ENCODE measurements around the gene PIM1. TPM values are rescaled to one million over a fixed set of nuclear protein-coding genes. Genes with fewer than 3 reads are reported as not detected.
"Not testable (repeated sequence)": the region's sequence is repeated elsewhere in the genome, so short reads cannot be mapped to it uniquely, and the experiment has no call there.

PIM1 gene
- total RNA-seq, 2 experiments from 2014 or later: 432 to 449 TPM

GRCh38 chr6:37173493-37174195 lies 3.7 kb downstream of the PIM1 start:
- ChIA-PET CTCF (interaction anchor here (0.9 to 18.8 kb wide), 11 partner anchors 9 to 288 kb away, joined by 3 to 584 read pairs (median 10); partner anchors contain the start of gene C6orf89), POLR2A (interaction anchor here (1.3 to 11.4 kb wide), 7 partner anchors 9 to 149 kb away, joined by 7 to 574 read pairs (median 128); no protein-coding TSS in a partner anchor)
- Mint-ChIP-seq H3K27ac (peak overlapping the region; percentile 99), H3K4me1 (ENCODE audit: low read depth) (peaks cover 55% of the 10 kb centered on the region), H3K4me3 (peak overlapping the region; percentile 100), H3K36me3 (ENCODE audit: low read depth) (peaks cover 78% of the 10 kb centered on the region), H3K27me3 (ENCODE audit: low read depth) (no peaks in the 10 kb centered on the region), H3K9me3 (ENCODE audit: insufficient read depth) (no peaks in the 10 kb centered on the region)
- ATAC-seq: no peak
- DNase-seq: peak; percentile 64

GRCh38 chr6:37174196-37174514 lies 4.2 kb downstream of the PIM1 start:
- H3K9me3 Mint-ChIP-seq (ENCODE audit: insufficient read depth): no peaks in the 10 kb centered on the region
- peaks cover 50% of the 10 kb centered on the region for H3K4me1 Mint-ChIP-seq (ENCODE audit: low read depth)
- CTCF ChIA-PET: interaction anchor here (2.1 to 18.8 kb wide), 8 partner anchors 14 to 289 kb away, joined by 7 to 584 read pairs (median 88); partner anchors contain the start of gene C6orf89
- POLR2A ChIA-PET: interaction anchor here (1.3 to 11.4 kb wide), 7 partner anchors 8 to 149 kb away, joined by 7 to 574 read pairs (median 128); no protein-coding TSS in a partner anchor
- no peaks in the 10 kb centered on the region for H3K27me3 Mint-ChIP-seq (ENCODE audit: low read depth)
- peaks cover 78% of the 10 kb centered on the region for H3K36me3 Mint-ChIP-seq (ENCODE audit: low read depth)
- ATAC-seq (no peak), DNase-seq (no peak)
- peak overlapping the region; percentile 99 for H3K27ac Mint-ChIP-seq
- H3K4me3 Mint-ChIP-seq: peak overlapping the region; percentile 100

DNA sequence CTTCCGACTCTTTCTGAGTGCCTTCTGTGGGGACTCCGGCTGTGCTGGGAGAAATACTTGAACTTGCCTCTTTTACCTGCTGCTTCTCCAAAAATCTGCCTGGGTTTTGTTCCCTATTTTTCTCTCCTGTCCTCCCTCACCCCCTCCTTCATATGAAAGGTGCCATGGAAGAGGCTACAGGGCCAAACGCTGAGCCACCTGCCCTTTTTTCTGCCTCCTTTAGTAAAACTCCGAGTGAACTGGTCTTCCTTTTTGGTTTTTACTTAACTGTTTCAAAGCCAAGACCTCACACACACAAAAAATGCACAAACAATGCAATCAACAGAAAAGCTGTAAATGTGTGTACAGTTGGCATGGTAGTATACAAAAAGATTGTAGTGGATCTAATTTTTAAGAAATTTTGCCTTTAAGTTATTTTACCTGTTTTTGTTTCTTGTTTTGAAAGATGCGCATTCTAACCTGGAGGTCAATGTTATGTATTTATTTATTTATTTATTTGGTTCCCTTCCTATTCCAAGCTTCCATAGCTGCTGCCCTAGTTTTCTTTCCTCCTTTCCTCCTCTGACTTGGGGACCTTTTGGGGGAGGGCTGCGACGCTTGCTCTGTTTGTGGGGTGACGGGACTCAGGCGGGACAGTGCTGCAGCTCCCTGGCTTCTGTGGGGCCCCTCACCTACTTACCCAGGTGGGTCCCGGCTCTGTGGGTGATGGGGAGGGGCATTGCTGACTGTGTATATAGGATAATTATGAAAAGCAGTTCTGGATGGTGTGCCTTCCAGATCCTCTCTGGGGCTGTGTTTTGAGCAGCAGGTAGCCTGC lies 4.8 kb downstream of the PIM1 start:
- ATAC-seq (no peak), DNase-seq (no peak)
- peaks cover 78% of the 10 kb centered on the region for H3K36me3 Mint-ChIP-seq (ENCODE audit: low read depth)
- peaks cover 49% of the 10 kb centered on the region for H3K4me1 Mint-ChIP-seq (ENCODE audit: low read depth)
- peak overlapping the region; percentile 100 for H3K4me3 Mint-ChIP-seq
- POLR2A ChIA-PET: interaction anchor here (0.9 to 11.4 kb wide), 9 partner anchors 8 to 150 kb away, joined by 4 to 574 read pairs (median 74); no protein-coding TSS in a partner anchor
- peak overlapping the region; percentile 99 for H3K27ac Mint-ChIP-seq
- CTCF ChIA-PET: interaction anchor here (1.4 to 18.8 kb wide), 5 partner anchors 14 to 149 kb away, joined by 3 to 584 read pairs (median 148); no protein-coding TSS in a partner anchor
- no peaks in the 10 kb centered on the region for H3K9me3 Mint-ChIP-seq (ENCODE audit: insufficient read depth)
- no peaks in the 10 kb centered on the region for H3K27me3 Mint-ChIP-seq (ENCODE audit: low read depth)

GRCh38 chr6:37175332-37176267 lies 5.6 kb downstream of the PIM1 start:
- H3K27ac Mint-ChIP-seq: peak overlapping the region; percentile 99
- H3K9me3 Mint-ChIP-seq (ENCODE audit: insufficient read depth): no peaks in the 10 kb centered on the region
- DNase-seq: peak; percentile 43
- no peaks in the 10 kb centered on the region for H3K27me3 Mint-ChIP-seq (ENCODE audit: low read depth)
- no peak for ATAC-seq
- ChIA-PET CTCF (interaction anchor here (0.9 to 18.8 kb wide), 7 partner anchors 11 to 150 kb away, joined by 3 to 584 read pairs (median 16); no protein-coding TSS in a partner anchor), POLR2A (interaction anchor here (0.7 to 11.4 kb wide), 14 partner anchors 7 to 346 kb away, joined by 3 to 574 read pairs (median 5); no protein-coding TSS in a partner anchor)
- peaks cover 79% of the 10 kb centered on the region for H3K36me3 Mint-ChIP-seq (ENCODE audit: low read depth)
- peaks cover 57% of the 10 kb centered on the region for H3K4me1 Mint-ChIP-seq (ENCODE audit: low read depth)
- H3K4me3 Mint-ChIP-seq: peak overlapping the region; percentile 100

DNA sequence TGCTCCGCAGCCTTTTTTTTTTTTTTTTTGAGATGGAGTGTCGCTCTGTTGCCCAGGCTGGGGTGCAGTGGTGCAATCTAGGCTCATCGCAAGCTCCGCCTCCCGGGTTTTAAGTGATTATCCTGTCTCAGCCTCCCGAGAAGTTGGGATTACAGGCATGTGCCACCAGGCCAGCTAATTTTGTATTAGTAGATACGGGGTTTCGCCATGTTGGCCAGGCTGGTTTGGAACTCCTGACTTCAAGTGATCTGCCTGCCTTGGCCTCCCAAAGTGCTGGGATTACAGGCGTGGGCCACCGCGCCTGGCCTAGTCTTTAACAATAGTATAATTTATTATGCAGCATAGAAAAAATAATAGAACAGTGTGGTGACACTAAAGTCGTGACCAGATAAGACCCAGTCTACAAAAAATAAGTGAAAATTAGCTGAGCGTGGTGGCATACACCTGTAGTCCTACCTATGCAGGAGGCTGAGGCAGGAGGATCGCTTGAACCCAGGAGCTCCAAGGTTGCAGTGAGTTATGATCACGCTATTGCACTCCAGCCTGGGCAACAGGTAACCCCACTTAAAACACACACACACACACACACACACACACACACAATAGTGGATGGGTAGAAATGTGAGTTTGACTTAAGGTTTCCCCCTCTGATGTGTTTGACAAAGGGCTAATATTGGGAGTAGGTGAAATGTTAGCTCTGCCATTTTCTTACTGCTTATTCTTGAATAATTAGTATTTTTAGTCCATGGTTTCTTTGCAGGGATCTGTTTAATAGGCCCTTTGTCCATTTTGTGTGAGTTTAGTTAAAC lies 6.5 kb downstream of the PIM1 start:
- ChIA-PET POLR2A (interaction anchor here (0.7 to 11.4 kb wide), 14 partner anchors 6 to 347 kb away, joined by 3 to 574 read pairs (median 6); no protein-coding TSS in a partner anchor), CTCF (interaction anchor here (0.9 to 18.8 kb wide), 8 partner anchors 10 to 151 kb away, joined by 3 to 584 read pairs (median 10); no protein-coding TSS in a partner anchor)
- peaks cover 74% of the 10 kb centered on the region for H3K36me3 Mint-ChIP-seq (ENCODE audit: low read depth)
- no peak for DNase-seq
- peak overlapping the region; percentile 100 for H3K4me3 Mint-ChIP-seq
- H3K27ac Mint-ChIP-seq: peak overlapping the region; percentile 99
- ATAC-seq: no peak
- no peaks in the 10 kb centered on the region for H3K9me3 Mint-ChIP-seq (ENCODE audit: insufficient read depth)
- no peaks in the 10 kb centered on the region for H3K27me3 Mint-ChIP-seq (ENCODE audit: low read depth)
- peaks cover 65% of the 10 kb centered on the region for H3K4me1 Mint-ChIP-seq (ENCODE audit: low read depth)

GRCh38 chr6:37177077-37177934 lies 7.4 kb downstream of the PIM1 start:
- peak overlapping the region; percentile 99 for H3K27ac Mint-ChIP-seq
- H3K4me1 Mint-ChIP-seq (ENCODE audit: low read depth): peaks cover 72% of the 10 kb centered on the region
- ATAC-seq (peak; percentile 13), DNase-seq (peak; percentile 43)
- H3K27me3 Mint-ChIP-seq (ENCODE audit: low read depth): no peaks in the 10 kb centered on the region
- ChIA-PET CTCF (interaction anchor here (1.1 to 18.8 kb wide), 7 partner anchors 10 to 152 kb away, joined by 3 to 584 read pairs (median 16); no protein-coding TSS in a partner anchor), POLR2A (interaction anchor here (0.6 to 11.4 kb wide), 10 partner anchors 10 to 153 kb away, joined by 3 to 574 read pairs (median 6); no protein-coding TSS in a partner anchor)
- peaks cover 68% of the 10 kb centered on the region for H3K36me3 Mint-ChIP-seq (ENCODE audit: low read depth)
- H3K9me3 Mint-ChIP-seq (ENCODE audit: insufficient read depth): no peaks in the 10 kb centered on the region
- peak overlapping the region; percentile 100 for H3K4me3 Mint-ChIP-seq

GRCh38 chr6:37177935-37178517 lies 8.1 kb downstream of the PIM1 start:
- Mint-ChIP-seq H3K4me3 (no peak overlapping the region), H3K4me1 (ENCODE audit: low read depth) (peaks cover 78% of the 10 kb centered on the region), H3K36me3 (ENCODE audit: low read depth) (peaks cover 64% of the 10 kb centered on the region), H3K9me3 (ENCODE audit: insufficient read depth) (no peaks in the 10 kb centered on the region), H3K27ac (peak overlapping the region; percentile 99), H3K27me3 (ENCODE audit: low read depth) (no peaks in the 10 kb centered on the region)
- ChIA-PET POLR2A (interaction anchor here (1.5 to 11.4 kb wide), 7 partner anchors 9 to 153 kb away, joined by 5 to 574 read pairs (median 34); no protein-coding TSS in a partner anchor), CTCF (interaction anchor here (1.1 to 18.8 kb wide), 9 partner anchors 9 to 152 kb away, joined by 3 to 584 read pairs (median 16); no protein-coding TSS in a partner anchor)
- DNase-seq (no peak), ATAC-seq (no peak)

- ATAC-seq: no peak
- peaks cover 75% of the 10 kb centered on the region for H3K4me1 Mint-ChIP-seq (ENCODE audit: low read depth)
- POLR2A ChIA-PET: interaction anchor here (1.1 to 6.9 kb wide), 4 partner anchors 7 to 130 kb away, joined by 3 to 128 read pairs (median 44); partner anchors contain the start of gene PIM1
- no peak overlapping the region for H3K4me3 Mint-ChIP-seq
- peak overlapping the region; percentile 66 for H3K27ac Mint-ChIP-seq
- no peaks in the 10 kb centered on the region for H3K9me3 Mint-ChIP-seq (ENCODE audit: insufficient read depth)
- CTCF ChIA-PET: interaction anchor here (1.0 to 18.8 kb wide), 7 partner anchors 8 to 155 kb away, joined by 3 to 584 read pairs (median 45); partner anchors contain the start of gene PIM1
- DNase-seq: no peak
- H3K27me3 Mint-ChIP-seq (ENCODE audit: low read depth): no peaks in the 10 kb centered on the region
- peaks cover 44% of the 10 kb centered on the region for H3K36me3 Mint-ChIP-seq (ENCODE audit: low read depth)
These were observed 10.1 kb downstream of the PIM1 start for GRCh38 chr6:37180075-37180474.

- H3K4me3 Mint-ChIP-seq, H3K27ac Mint-ChIP-seq: not testable (repeated sequence)
These were observed 10.7 kb downstream of the PIM1 start for GRCh38 chr6:37180610-37181009.

More at GRCh38 chr6:37180610-37181009, 10.7 kb downstream of the PIM1 start:
- H3K27me3 Mint-ChIP-seq (ENCODE audit: low read depth); H3K9me3 Mint-ChIP-seq (ENCODE audit: insufficient read depth); DNase-seq; ATAC-seq: not testable (repeated sequence)
- ChIA-PET POLR2A (interaction anchor here (1.1 to 6.9 kb wide), 4 partner anchors 8 to 131 kb away, joined by 3 to 128 read pairs (median 44); partner anchors contain the start of gene PIM1), CTCF (interaction anchor here (0.7 to 18.8 kb wide), 8 partner anchors 9 to 155 kb away, joined by 3 to 584 read pairs (median 26); partner anchors contain the start of gene PIM1)
- Mint-ChIP-seq H3K36me3 (ENCODE audit: low read depth) (peaks cover 38% of the 10 kb centered on the region), H3K4me1 (ENCODE audit: low read depth) (peaks cover 74% of the 10 kb centered on the region)

Measured in activated CD8-positive, alpha-beta T cell treated with anti-CD3 and anti-CD28 coated beads, Interleukin-2, amount 10 ng/mL, durations not matched to agents 7 days and 5 days (primary cell).